ENCODE data around the gene SLC25A29.

- TF ChIP-seq, protein P1, sequence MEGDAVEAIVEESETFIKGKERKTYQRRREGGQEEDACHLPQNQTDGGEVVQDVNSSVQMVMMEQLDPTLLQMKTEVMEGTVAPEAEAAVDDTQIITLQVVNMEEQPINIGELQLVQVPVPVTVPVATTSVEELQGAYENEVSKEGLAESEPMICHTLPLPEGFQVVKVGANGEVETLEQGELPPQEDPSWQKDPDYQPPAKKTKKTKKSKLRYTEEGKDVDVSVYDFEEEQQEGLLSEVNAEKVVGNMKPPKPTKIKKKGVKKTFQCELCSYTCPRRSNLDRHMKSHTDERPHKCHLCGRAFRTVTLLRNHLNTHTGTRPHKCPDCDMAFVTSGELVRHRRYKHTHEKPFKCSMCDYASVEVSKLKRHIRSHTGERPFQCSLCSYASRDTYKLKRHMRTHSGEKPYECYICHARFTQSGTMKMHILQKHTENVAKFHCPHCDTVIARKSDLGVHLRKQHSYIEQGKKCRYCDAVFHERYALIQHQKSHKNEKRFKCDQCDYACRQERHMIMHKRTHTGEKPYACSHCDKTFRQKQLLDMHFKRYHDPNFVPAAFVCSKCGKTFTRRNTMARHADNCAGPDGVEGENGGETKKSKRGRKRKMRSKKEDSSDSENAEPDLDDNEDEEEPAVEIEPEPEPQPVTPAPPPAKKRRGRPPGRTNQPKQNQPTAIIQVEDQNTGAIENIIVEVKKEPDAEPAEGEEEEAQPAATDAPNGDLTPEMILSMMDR (IDR thresholded peaks at IDR 0.05): no peak
- TF ChIP-seq POLR2A (IDR thresholded peaks at IDR 0.05): no peak
- no peak for TF ChIP-seq EP300 (IDR thresholded peaks at IDR 0.05)
Observed at GRCh38 chr14:100299238-100299560, 7.0 kb downstream of the SLC25A29 start.

All from stomach (tissue), 4 donors.